ENCODE data around the gene DTX2.
"Not testable (repeated sequence)": the region's sequence is repeated elsewhere in the genome, so short reads cannot be mapped to it uniquely, and the experiment has no call there.

The DTX2 gene

DNA sequence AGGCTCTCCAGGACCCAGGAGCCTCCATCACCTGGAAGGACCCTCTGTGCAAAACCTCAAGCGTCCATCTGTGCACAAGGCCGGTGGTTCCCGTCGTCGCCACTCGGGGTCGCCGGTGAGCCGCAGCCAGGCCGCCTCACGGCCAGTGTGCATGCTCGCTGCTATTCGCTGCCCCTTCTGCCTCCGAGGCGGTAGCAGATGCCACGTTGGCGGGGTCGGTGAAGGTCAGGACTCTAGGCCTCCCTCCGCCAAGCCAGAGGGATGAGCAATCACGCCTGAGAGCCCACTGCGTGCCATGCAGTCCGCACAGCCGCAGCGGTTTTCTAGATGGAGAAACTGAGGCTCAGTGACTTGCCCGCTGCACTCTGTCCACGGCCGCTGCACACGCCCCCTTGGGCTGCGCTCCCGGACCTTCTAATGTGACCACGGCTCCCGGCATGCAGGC, 54.5 kb downstream of the DTX2 start:
- no peaks in the 10 kb centered on the region for H3K36me3 ChIP-seq (ENCODE audit: insufficient read depth, low read length)
- no peaks in the 10 kb centered on the region for H3K9me2 ChIP-seq (replicated peaks; ENCODE audit: low read depth, low read length)
- no peak overlapping the region for H3K4me3 ChIP-seq (ENCODE audit: low read length, poor library complexity, severe bottlenecking)
- no peaks in the 10 kb centered on the region for H3K4me1 ChIP-seq (ENCODE audit: insufficient read depth, low read length, poor library complexity, severe bottlenecking)
- no peaks in the 10 kb centered on the region for H3K27me3 ChIP-seq (ENCODE audit: insufficient read depth, low read length, poor library complexity, severe bottlenecking)
- H3K79me2 ChIP-seq (ENCODE audit: insufficient read depth, low read length), result no peaks in the 10 kb centered on the region
- H3F3A ChIP-seq (ENCODE audit: low read depth), result no peaks in the 10 kb centered on the region
- no peak overlapping the region for H3K4me2 ChIP-seq (ENCODE audit: low read depth, low read length, poor library complexity, severe bottlenecking)
- TF ChIP-seq EZH2phosphoT487 (IDR thresholded peaks at IDR 0.05; ENCODE audit: borderline replicate concordance), result no peak
- TF ChIP-seq, protein P1, sequence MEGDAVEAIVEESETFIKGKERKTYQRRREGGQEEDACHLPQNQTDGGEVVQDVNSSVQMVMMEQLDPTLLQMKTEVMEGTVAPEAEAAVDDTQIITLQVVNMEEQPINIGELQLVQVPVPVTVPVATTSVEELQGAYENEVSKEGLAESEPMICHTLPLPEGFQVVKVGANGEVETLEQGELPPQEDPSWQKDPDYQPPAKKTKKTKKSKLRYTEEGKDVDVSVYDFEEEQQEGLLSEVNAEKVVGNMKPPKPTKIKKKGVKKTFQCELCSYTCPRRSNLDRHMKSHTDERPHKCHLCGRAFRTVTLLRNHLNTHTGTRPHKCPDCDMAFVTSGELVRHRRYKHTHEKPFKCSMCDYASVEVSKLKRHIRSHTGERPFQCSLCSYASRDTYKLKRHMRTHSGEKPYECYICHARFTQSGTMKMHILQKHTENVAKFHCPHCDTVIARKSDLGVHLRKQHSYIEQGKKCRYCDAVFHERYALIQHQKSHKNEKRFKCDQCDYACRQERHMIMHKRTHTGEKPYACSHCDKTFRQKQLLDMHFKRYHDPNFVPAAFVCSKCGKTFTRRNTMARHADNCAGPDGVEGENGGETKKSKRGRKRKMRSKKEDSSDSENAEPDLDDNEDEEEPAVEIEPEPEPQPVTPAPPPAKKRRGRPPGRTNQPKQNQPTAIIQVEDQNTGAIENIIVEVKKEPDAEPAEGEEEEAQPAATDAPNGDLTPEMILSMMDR (conservative IDR thresholded peaks at IDR 0.05; ENCODE audit: low read length), result no peak
- no peak overlapping the region for H2AFZ ChIP-seq (ENCODE audit: low read length)
- no peaks in the 10 kb centered on the region for H3K9me3 ChIP-seq (ENCODE audit: insufficient read depth, low read depth, low read length)
- no peak overlapping the region for H3K9ac ChIP-seq (ENCODE audit: low read depth, low read length, poor library complexity, severe bottlenecking)
- H4K20me1 ChIP-seq (ENCODE audit: insufficient read depth, low read length, poor library complexity, severe bottlenecking), result no peaks in the 10 kb centered on the region

DNA sequence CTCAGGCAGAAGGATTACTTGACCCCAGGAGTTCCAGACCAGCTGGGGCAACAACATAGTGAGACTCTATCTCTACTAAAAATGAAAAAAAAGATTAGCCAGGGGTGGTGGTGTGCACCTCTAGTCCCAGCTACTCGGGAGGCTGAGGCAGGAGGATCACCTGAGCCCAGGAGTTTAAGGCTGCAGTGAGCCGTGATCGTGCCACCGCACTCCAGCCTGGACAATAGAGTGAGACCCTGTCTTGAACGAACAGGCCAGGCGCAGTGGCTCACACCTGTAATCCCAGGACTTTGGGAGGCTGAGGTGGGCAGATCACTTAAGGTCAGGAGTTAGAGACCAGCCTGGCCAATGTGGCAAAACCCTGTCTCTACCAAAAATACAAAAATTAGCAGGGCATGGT, 55.4 kb downstream of the DTX2 start:
- not testable (repeated sequence) for H2AFZ ChIP-seq (ENCODE audit: low read length); H3K4me3 ChIP-seq (ENCODE audit: low read length, poor library complexity, severe bottlenecking); H3K9ac ChIP-seq (ENCODE audit: low read depth, low read length, poor library complexity, severe bottlenecking); H3K9me2 ChIP-seq (replicated peaks; ENCODE audit: low read depth, low read length); H4K20me1 ChIP-seq (ENCODE audit: insufficient read depth, low read length, poor library complexity, severe bottlenecking); H3K79me2 ChIP-seq (ENCODE audit: insufficient read depth, low read length); H3K4me1 ChIP-seq (ENCODE audit: insufficient read depth, low read length, poor library complexity, severe bottlenecking); H3K27me3 ChIP-seq (ENCODE audit: insufficient read depth, low read length, poor library complexity, severe bottlenecking); H3K4me2 ChIP-seq (ENCODE audit: low read depth, low read length, poor library complexity, severe bottlenecking); H3F3A ChIP-seq (ENCODE audit: low read depth); H3K9me3 ChIP-seq (ENCODE audit: insufficient read depth, low read depth, low read length); H3K36me3 ChIP-seq (ENCODE audit: insufficient read depth, low read length)

DNA sequence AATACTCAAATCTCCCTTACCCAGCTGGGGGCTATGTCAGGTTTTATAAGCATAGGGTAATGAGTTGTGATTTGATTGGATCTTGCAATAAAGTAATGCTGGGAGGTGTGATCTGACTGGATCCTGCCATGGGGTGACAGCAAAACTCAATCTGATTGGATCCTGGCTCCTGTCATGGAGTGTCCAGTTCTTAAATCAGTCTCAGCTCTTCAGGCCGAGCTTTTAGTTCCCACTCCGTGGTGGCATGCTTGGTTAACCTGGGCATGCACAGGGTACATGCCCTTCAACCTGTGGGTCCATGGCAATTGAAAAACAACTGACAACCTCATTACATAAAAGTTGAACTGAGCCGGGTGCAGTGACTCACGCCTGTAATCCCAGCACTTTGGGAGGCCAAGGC, 64.7 kb downstream of the DTX2 start:
- not testable (repeated sequence) for H2AFZ ChIP-seq (ENCODE audit: low read length)

DNA sequence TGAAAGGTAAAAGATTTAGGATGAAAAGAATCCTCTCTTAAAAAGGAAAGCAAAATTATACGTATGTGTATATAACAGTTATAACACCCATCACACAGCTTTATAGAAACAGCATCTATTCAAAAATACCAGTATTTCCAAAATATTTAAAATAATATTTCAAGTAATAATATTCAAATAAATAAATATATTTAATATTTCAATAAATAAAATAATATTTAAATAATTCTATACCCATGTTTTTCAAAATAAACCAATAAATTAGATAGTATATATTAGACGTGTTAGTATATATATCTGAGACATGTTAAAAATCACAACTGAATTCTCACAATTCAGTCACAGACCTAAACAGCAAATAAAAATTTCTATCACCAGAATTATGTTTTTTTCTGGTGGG, 70.1 kb downstream of the DTX2 start:
- H2AFZ ChIP-seq (ENCODE audit: low read length); H3K4me1 ChIP-seq (ENCODE audit: insufficient read depth, low read length, poor library complexity, severe bottlenecking); H3F3A ChIP-seq (ENCODE audit: low read depth); H4K20me1 ChIP-seq (ENCODE audit: insufficient read depth, low read length, poor library complexity, severe bottlenecking); H3K9me2 ChIP-seq (replicated peaks; ENCODE audit: low read depth, low read length); H3K36me3 ChIP-seq (ENCODE audit: insufficient read depth, low read length); H3K79me2 ChIP-seq (ENCODE audit: insufficient read depth, low read length); H3K4me3 ChIP-seq (ENCODE audit: low read length, poor library complexity, severe bottlenecking); H3K9me3 ChIP-seq (ENCODE audit: insufficient read depth, low read depth, low read length); H3K4me2 ChIP-seq (ENCODE audit: low read depth, low read length, poor library complexity, severe bottlenecking); H3K27me3 ChIP-seq (ENCODE audit: insufficient read depth, low read length, poor library complexity, severe bottlenecking); H3K9ac ChIP-seq (ENCODE audit: low read depth, low read length, poor library complexity, severe bottlenecking): not testable (repeated sequence)

More for the DNA sequence above, 64.7 kb downstream of the DTX2 start:
- H3F3A ChIP-seq (ENCODE audit: low read depth); H3K79me2 ChIP-seq (ENCODE audit: insufficient read depth, low read length); H3K27me3 ChIP-seq (ENCODE audit: insufficient read depth, low read length, poor library complexity, severe bottlenecking); H3K4me1 ChIP-seq (ENCODE audit: insufficient read depth, low read length, poor library complexity, severe bottlenecking); H4K20me1 ChIP-seq (ENCODE audit: insufficient read depth, low read length, poor library complexity, severe bottlenecking); H3K9ac ChIP-seq (ENCODE audit: low read depth, low read length, poor library complexity, severe bottlenecking); H3K4me2 ChIP-seq (ENCODE audit: low read depth, low read length, poor library complexity, severe bottlenecking); H3K36me3 ChIP-seq (ENCODE audit: insufficient read depth, low read length); H3K9me2 ChIP-seq (replicated peaks; ENCODE audit: low read depth, low read length); H3K9me3 ChIP-seq (ENCODE audit: insufficient read depth, low read depth, low read length); H3K4me3 ChIP-seq (ENCODE audit: low read length, poor library complexity, severe bottlenecking): not testable (repeated sequence)

DNA sequence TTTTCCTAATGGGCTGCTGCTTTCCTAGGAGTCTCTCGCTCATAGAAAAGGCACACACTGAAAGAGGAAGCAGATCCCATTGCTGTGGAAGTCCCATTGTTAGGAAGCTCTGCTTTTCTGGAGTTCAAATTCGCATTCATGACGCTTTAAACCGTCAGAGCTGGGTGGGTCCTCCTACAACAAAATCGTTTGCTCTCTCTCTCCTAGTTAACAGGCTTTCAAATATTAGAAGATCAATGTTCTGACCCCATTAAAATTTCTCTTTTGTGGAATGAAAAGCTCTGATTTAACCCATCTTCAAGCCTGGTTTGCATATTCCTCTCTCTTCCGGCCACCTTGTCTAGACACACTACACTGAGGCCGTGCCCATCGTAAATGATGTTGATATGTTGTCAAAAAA, 81.7 kb downstream of the DTX2 start, which contains the start of gene SPDYE16:
SPDYE16 (minus strand) TSS at position 101 of the 400 bp plus-strand sequence. CDS start 1,838 bp downstream, outside the sequence.
- H3K4me2 ChIP-seq (ENCODE audit: low read depth, low read length, poor library complexity, severe bottlenecking); H3F3A ChIP-seq (ENCODE audit: low read depth); H3K9ac ChIP-seq (ENCODE audit: low read depth, low read length, poor library complexity, severe bottlenecking); H3K9me3 ChIP-seq (ENCODE audit: insufficient read depth, low read depth, low read length); H3K9me2 ChIP-seq (replicated peaks; ENCODE audit: low read depth, low read length); H3K27me3 ChIP-seq (ENCODE audit: insufficient read depth, low read length, poor library complexity, severe bottlenecking); H2AFZ ChIP-seq (ENCODE audit: low read length); H3K4me1 ChIP-seq (ENCODE audit: insufficient read depth, low read length, poor library complexity, severe bottlenecking); H4K20me1 ChIP-seq (ENCODE audit: insufficient read depth, low read length, poor library complexity, severe bottlenecking); H3K36me3 ChIP-seq (ENCODE audit: insufficient read depth, low read length); H3K4me3 ChIP-seq (ENCODE audit: low read length, poor library complexity, severe bottlenecking); H3K79me2 ChIP-seq (ENCODE audit: insufficient read depth, low read length): not testable (repeated sequence)

DNA sequence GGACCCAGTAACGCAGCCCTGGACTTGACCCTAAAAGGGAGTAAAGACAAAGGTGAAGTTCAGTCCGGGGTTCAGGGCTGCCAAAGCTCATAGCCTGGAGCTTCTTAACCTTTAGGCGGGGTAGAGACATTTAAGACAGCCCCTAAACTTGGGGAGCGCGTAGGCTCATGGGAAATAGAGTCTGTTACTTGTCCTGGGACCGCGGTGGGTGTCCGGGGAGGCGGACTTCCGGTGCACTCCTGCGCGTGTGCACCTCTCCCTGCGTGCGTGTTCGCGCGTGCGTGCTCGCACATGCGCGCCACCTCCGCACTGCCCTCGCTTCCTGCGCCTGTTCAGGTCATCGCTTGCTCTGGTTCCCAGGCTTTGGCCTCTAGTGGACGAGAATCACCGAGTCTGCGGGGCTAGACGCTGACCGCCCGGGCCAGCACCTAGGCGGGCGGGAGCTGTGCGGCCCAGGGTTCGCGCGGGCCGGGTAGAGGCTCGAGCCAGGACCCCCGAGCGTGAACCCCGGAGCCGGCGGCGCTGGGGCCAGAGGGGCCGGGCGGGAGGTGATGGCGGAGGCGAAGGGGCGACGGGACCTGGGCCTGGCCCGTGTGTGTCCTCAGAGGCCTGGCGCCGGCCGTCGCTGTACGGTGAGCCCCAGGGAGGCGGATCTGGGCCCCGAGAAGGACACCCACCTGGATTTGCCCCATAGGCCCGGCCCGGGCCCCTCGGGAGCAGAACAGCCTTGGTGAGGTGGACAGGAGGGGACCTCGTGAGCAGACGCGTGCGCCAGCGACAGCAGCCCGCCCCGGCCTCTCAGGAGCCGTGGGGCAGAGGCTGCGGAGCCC, 87.7 kb downstream of the DTX2 start:
- H4K20me1 ChIP-seq (ENCODE audit: insufficient read depth, low read length, poor library complexity, severe bottlenecking); H3K36me3 ChIP-seq (ENCODE audit: insufficient read depth, low read length); H3K9me3 ChIP-seq (ENCODE audit: insufficient read depth, low read depth, low read length); H3F3A ChIP-seq (ENCODE audit: low read depth); H3K27me3 ChIP-seq (ENCODE audit: insufficient read depth, low read length, poor library complexity, severe bottlenecking); H3K9me2 ChIP-seq (replicated peaks; ENCODE audit: low read depth, low read length); H3K4me1 ChIP-seq (ENCODE audit: insufficient read depth, low read length, poor library complexity, severe bottlenecking): not testable (repeated sequence)
- H3K79me2 ChIP-seq (ENCODE audit: insufficient read depth, low read length), result peaks cover 30% of the 10 kb centered on the region
- peak overlapping the region; percentile 87 for H3K9ac ChIP-seq (ENCODE audit: low read depth, low read length, poor library complexity, severe bottlenecking)
- H3K4me2 ChIP-seq (ENCODE audit: low read depth, low read length, poor library complexity, severe bottlenecking), result peak overlapping the region; percentile 84
- H3K4me3 ChIP-seq (ENCODE audit: low read length, poor library complexity, severe bottlenecking), result peak overlapping the region; percentile 86
- peak overlapping the region; percentile 81; the same call in 1 of the 2 replicates for H2AFZ ChIP-seq (ENCODE audit: low read length)

All from Loucy (cell line).